GM19463 (cell line): ENCODE measurements around the gene CDPF1.
"Not testable (repeated sequence)": the region's sequence is repeated elsewhere in the genome, so short reads cannot be mapped to it uniquely, and the experiment has no call there.

Experiments used
- ATAC-seq: cut with Tn5 transposase; IDR thresholded peaks from one replicate; pipeline ENCODE4 v1.9.1; 2021; ENCODE audit warnings: mild to moderate bottlenecking, moderate library complexity; ENCODE audit not compliant: unreplicated experiment

CDPF1 gene

DNA sequence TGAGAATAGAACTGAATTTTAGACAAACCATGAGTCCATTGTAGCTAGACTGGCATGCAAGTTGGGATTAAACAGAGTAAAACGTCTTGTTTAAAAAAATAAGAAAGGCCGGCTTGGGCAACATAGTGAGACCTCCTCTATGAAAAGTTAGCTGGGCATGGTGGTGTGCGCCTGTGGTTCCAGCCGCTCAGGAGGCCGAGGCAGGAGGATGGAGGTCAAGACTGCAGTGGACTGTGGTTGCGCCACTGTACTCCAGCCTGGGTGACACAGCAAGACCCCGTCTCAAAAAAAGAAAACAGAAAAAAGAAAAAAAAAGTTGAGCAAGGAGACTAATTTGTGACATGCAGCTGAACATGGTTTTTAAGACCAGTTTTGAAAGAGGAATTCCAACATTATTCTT lies 23.5 kb downstream of the CDPF1 start:
- ATAC-seq, result no peak

DNA sequence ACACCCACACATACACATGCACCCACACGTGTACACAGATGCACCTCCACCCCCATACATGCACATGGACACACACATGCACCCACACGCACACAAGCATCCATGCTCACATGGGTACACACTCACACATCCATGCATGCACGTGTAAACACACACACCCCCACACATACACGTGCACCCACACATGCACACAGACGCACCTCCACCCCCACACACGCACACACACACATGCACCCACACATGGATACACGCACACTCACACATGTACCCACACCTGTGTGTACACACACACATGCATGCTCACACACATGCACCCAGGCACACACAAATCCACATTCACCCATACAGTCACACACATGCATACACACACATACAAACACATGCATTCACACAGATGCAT lies 24.5 kb downstream of the CDPF1 start:
- ATAC-seq, result no peak

DNA sequence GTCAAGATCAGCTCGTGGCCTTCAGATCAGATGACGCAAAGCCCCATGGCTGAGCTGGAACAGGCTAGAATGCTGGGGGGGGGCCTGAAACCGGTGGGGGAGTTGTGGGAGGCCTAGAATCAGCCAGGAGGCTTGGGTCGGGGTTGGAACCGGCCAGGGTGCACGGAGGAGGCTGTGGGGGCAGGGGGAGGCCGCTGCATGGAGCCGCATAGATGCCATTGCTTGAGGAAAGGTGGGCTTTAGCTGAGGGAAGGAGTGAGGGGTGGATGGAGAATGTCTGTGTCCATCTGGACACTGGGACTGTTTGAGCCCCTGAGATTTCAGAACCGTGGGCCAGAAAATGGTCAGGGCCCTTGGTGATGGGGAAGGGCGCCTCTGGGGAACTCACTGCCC lies 25.2 kb downstream of the CDPF1 start:
- ATAC-seq, result no peak

DNA sequence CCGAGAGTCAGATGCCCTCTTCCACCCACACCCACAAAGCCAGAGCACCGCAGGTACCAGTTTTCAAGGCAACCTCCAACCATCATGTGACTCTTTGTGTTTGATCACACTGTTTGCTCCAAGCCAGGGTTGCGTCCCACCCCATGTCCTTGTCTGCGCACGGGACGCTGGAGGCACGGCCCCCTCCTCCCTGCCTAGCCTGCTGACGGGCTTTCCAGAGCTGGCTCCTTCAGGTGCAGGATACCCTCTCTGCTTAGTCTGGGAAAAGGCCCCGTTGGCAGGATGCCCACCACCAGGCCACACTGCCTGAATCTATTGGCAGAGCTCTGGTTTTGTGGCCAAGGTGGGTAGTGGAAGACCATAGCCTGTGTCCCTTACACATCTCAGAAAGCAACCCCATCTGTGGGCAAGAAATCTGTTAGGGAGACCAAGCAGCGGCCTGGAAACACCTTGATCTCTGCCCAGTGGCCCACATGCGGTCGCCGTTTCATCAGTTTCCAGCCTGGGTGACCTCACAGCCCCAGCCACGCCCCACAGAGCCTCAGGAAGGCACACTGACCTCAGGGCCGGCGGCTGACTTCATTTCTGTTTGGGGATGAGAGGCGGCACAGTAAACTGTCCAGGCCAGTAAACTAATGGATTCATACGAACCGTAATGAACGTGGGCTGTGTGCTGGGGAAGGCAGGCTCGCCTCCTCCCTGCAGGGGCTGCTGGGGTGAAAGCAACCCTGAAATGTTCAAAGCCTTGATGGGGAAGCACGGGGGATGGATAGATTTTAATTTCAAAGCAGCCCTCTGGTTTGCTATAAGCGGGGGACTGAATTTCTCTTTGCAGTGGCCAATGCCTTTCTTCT lies 25.8 kb downstream of the CDPF1 start:
- no peak for ATAC-seq

DNA sequence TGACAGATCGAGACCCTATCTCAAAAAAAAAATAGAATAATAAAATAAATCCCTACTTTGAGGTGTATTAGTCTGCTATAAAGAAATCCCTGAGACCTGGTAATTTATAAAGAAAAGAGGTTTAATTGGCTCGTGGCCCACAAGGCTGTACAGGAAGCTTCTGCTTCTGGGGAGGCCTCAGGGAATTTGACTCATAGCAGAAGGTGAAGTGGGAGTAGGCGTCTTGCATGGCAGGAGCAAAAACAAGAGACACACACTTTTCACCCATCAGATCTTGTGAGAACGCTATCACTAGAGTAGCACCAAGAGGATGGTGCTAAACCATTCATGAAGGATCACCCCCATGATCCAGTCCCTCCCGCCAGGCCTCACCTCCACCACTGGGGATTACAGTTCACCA lies 29.2 kb downstream of the CDPF1 start:
- no peak for ATAC-seq

DNA sequence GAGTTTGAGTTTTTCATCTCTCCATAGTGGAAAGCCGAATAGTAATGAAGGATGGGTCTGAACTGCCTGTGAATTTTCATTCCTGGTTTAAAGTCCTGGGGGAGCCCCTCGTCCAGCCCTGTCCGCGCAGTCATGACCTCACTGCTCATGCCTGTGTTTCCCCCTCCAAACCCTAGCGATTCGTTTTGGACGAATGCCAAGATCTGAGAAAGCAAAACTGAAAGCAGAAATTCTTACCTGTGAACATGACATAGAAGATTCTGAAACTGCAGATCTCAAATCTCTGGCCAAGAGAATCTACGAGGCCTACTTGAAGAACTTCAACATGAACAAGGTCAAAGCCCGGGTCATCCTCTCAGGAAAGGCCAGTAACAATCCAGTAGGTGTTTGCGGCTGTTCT lies 30.5 kb downstream of the CDPF1 start:
- no peak for ATAC-seq

DNA sequence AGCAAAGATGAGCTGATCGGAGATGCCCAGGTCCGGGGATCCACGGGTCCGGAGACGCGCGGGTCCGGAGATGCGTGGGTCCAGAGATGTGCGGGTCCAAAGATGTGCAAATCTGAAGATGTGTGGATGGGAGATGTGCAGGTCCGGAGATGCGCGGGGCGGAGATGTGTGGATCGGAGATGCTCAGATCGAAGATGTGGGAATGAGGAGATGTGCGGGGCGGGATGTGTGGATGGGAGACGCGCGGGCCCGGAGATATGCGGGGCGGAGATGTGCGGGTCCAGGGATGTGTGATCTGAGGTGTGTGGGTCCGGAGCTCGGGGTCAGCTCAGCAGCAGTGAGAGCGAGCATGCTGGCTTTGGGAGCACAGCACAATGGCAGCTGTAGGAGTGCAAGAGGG lies 35.5 kb downstream of the CDPF1 start:
- ATAC-seq, result no peak

DNA sequence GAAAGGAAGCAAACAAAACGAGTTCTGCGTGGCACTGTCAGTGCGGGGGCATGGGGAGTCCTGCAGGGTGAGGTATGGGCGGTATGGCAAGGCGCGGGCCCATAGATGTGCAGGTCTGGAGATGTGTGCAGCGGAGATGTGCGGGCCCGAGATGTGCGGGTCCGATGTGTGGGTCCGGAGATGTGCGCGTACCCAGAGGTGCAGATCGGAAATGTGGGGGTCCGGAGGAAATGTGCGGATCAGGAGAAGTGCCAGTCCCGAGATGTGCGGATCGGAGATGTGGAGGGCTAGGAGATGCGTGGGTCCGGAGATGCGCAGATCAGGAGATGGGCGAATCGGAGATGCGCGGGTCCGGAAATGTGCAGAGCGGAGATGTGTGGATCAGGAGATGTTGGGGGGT lies 35.9 kb downstream of the CDPF1 start:
- ATAC-seq, result no peak

DNA sequence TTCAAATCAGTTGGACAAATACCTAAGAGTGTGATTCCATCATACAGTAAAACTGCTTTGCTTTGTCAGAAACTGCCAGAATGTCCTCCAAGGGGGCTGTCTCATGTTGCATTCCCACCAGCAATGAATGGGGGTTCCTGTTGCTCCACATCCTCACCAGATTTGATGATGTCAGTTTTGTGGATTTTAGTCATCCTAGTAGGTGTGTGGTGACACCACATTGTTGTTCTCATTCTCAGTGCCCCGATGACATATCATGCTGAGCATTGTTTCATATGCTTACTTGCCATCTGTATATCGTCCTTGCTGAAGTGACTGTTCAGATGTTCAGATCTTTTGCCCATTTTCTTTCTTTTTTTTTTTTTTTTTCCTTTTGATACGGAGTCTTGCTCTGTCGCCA lies 37.0 kb downstream of the CDPF1 start:
- ATAC-seq, result no peak

DNA sequence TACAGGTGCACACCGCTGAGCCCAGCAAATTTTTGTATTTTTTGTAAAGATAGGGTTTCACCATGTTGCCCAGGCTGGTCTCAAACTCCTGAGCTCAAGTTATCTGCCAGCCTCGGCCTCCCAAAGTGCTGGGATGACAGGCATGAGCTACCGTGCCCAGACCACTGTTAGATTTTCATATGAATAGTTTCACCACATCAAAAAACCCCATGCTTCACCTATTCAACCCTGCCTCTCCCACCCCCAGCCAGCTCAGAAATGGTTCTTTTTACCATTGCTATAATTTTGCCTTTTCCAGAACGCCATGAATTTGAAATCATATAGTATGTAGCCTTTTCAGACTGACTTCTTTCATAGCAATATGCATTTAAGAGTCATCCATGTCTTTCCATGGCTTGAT lies 37.9 kb downstream of the CDPF1 start:
- no peak for ATAC-seq

DNA sequence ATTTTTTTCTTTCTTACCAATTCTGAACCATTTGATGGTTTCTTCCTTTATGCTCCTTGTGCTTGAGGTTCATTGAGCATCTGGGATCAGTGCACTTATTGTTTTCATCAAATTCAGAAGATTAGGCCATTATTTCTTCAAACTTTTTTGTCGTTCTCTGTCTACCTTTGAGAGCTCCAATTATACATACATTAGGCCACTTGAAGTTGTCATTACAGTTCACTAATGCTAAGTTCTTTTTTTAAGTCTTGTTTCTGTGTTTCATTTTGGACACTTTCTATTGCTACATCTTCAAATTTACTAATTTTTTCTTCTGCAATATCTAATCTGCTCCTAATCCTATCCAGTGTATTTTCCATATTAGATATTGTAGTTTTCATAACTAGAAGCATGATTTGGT lies 40.8 kb downstream of the CDPF1 start:
- no peak for ATAC-seq

DNA sequence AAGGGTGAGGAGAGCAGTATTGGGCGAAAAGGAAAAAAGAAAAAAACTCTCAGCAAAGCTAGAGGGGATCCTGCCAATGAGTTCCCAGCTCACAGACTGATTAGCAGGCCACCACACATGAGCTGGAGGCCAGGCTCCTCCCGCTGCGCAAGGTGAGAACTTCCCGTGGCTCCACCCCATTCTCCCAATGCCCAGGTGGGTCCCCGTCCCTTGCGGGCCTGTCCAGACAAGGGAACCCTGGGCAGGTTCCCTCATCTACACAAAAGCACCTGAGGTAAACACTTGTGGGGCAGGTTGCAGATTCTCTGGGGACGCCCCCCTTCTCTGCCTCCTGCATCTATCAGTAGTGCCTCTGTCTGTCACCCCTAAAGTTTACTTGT lies 46.5 kb downstream of the CDPF1 start:
- no peak for ATAC-seq

DNA sequence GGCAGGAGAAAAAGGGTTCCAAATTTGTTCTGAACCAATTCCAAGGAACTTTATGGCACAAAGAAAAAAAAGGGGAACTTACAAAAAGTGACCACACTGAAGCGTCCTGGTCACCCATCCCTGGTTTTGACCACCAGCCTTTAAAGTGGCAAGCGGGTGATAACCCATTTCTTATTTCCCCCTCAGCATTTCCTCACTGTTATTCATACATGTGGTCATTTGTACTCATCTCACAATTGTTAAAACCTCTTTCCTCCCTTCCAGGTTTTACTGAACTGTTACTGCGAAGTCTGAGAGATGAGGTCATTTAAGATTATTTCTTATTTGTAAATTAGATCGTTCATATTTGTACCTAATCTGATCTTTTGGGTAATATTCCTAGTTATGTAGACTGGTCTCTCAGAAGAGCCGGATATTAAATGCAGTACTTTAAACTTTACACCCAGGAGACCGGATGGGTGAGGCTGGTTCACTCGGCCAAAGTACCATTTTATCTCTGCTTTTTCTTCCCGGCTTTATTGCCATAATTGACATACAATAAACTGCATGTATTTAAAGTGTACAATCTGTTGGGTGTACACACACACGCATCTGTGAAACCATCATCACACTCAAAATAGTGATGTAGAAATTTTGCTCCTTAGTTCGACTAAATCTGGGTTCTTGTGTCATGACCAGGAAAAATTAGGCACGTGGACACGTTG lies 47.0 kb downstream of the CDPF1 start:
- no peak for ATAC-seq

DNA sequence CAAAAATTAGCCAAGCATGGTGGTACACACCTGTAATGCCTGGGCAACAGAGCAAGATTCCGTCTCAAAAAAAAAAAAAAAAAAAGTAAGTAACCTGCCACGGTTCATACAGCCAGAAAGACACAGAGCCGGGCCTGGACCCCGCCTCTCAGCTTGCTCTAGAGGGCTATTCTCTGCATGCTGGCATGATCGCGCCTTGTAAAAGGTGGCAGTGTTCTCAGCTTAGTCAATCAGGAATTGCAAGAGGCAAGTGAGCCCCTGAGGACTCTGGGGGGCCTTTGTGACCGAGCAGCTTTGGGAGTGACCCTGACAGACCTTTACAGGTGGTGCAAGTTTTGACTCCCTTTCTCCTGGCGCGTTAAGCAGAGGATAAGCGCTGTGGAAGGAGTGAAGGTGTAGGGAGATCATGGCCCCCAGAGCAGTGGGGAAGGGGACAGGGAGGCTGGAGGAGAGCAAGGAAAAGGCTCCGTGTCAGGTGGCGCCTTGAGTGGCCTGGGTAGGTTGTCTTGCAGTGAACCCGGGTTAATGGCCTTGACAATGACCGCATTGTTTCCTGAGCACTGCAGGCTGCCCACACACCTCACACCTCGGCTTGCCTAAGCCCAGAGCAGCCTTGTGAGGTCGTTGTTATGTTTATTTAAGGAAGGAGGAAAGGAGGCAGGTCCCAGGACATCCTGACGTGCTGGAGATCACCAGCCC lies 48.9 kb downstream of the CDPF1 start:
- ATAC-seq, result no peak

DNA sequence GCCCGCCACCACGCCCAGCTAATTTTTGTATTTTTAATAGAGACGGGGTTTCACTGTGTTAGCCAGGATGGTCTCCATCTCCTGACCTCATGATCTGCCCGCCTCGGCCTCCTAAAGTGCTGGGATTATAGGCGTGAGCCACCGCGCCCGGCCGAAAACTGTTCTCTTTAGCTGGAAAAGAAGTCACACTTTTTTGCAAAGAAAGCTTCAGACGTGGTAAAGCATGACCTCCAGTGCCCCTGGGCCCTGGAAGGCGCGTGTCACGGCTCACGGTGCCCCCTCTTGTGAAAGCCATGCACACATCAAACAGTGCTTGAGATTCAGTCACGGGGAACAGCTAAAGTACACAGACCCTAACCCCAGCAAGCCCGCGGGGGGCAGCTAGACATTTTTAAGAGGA lies 51.3 kb downstream of the CDPF1 start:
- ATAC-seq, result not testable (repeated sequence)

DNA sequence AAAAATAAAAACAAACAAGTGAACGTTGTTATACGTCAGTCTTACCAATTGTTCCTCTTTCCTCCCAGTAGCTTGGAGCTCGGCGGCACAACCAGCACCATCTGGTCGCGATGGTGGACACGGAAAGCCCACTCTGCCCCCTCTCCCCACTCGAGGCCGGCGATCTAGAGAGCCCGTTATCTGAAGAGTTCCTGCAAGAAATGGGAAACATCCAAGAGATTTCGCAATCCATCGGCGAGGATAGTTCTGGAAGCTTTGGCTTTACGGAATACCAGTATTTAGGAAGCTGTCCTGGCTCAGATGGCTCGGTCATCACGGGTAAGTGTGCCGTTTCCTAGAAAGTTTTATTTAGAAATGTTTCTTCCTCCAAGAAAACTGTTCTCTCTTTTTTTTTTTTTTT lies 51.8 kb downstream of the CDPF1 start:
- ATAC-seq, result no peak

DNA sequence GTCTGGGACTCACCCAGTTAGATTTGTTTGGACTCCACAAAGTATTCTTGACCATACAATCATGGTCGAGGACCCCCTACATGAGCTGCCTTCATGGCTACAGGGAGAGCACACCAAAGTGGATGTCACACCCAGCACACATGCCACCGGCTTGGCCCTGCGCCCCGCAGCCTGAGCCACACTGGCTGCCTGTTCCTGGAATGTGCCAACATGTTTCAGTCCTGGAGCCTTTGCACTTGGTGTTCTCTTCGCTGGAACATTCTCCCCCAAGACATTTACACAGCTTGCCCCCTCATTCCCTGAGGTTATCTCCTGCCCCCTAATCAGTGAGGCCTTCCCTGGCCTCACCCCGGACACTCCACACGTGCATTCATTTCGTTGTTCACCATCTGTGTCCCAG lies 53.8 kb downstream of the CDPF1 start:
- no peak for ATAC-seq

DNA sequence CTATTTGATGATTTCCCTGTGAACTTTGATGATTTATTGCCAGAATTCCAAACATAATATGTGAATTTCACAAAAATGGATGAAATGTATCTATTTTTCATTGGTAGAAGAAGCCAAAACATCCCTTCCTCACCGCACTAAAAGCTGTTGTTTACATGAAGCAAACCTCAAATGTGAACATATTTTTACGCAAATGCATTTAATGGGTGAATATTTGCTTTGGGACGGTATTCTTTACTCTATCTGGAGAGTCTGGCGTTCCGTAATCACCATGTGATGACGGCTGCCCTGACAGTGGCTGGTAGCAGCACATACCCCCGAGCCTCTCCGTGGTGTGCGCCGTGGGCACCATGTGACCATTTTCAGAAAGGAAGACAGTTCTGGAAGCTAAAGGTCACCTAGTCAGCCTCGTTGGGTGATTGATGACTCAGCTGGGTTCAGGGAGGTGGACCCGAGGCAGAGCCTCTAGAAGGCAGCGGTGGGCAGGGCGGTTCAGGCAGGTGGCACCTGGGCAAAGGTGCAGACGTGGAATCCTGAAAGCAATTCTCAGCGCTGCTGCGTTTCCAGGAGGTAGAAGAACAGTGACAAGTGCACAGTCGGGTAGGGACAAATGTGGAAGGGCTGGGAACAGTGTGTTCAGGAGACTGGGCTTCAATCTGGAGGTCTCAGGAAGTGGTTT lies 54.5 kb downstream of the CDPF1 start:
- no peak for ATAC-seq
